NCI-H187 treated with DMSO at 0.1 percent for 48 hours (cell line): ENCODE measurements around the gene TPI1.
"Not testable (repeated sequence)": the region's sequence is repeated elsewhere in the genome, so short reads cannot be mapped to it uniquely, and the experiment has no call there.

Experiments
- DNase-seq: peaks from one replicate; lab custom pipeline; 2025; lab: John Stamatoyannopoulos, UW

TPI1 gene

GRCh38 chr12:6869049-6870021 lies 2.0 kb downstream of the TPI1 start:
- peak; percentile 53 for DNase-seq

DNA sequence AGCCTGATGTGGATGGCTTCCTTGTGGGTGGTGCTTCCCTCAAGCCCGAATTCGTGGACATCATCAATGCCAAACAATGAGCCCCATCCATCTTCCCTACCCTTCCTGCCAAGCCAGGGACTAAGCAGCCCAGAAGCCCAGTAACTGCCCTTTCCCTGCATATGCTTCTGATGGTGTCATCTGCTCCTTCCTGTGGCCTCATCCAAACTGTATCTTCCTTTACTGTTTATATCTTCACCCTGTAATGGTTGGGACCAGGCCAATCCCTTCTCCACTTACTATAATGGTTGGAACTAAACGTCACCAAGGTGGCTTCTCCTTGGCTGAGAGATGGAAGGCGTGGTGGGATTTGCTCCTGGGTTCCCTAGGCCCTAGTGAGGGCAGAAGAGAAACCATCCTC lies 3.0 kb downstream of the TPI1 start:
- not testable (repeated sequence) for DNase-seq

- DNase-seq, result no peak
These were observed 4.0 kb downstream of the TPI1 start for GRCh38 chr12:6871052-6871957.

- no peak for DNase-seq
These were observed 5.0 kb downstream of the TPI1 start for GRCh38 chr12:6872073-6873048.

DNA sequence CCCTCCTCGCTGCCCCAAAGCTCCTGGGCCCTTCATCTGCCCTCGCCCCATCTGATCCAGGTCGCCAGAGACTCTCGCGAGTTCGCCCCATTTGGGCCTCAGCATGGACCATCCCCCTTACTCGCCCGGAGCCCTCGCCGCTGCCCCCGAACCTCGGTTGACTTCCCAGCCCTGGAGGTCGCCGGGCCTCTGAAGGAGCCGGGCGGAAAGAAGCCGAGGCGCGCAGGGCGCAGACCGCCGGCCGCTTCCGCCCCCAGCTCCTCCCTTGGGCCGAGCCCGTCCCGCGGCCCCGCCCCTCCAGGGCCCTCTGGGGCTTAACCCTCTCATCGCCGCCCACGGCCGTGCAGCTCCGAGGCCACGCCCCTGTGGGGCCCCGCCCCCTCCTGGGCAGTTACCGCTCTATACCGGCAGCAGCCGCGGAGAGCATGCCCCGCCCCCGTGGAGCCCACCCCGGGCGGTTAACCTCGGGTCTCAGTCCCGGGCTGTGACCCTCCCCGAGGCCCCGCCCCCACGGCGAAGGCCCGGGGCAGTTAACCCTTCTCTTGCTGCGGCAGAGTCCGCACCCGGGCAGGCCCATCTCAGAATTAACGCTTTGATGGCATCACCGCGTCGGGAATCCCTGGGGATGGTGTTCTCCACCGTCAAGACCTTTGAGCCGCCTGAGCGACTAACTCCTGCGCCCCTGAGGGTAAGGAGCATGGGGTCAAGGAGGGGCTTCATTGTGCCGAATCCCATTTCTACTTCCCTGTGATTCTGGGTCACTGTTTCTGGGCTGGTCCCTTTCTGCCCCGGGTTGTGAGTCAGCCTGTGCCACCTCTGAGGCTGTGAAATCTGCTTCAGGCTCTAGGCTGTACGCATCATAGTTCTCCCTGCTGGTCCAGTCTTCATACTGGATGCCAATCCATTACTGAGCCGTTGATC lies 6.0 kb downstream of the TPI1 start, which contains the start of gene SPSB2:
TSS of gene SPSB2 (minus strand) at position 210 of the 921 bp plus-strand sequence. CDS start 402 bp downstream, outside the sequence.
- DNase-seq, result peak; percentile 46

DNA sequence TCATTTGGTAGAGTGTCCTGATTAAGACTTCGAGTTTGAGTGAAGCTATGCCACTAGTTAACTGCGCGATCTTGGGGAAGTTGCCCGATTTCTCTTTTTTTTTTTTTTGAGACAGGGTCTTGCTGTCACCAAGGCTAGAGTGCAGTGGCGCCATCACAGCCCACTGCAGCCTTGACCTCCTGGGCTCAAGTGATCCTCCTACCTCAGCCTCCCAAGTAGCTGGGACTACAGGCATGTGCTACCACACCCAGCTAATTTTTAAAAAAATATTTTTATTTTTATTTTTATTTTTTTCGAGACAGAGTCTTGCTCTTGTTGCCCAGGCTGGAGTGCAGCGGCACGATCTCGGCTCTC lies 6.7 kb downstream of the TPI1 start:
- DNase-seq, result not testable (repeated sequence)

DNA sequence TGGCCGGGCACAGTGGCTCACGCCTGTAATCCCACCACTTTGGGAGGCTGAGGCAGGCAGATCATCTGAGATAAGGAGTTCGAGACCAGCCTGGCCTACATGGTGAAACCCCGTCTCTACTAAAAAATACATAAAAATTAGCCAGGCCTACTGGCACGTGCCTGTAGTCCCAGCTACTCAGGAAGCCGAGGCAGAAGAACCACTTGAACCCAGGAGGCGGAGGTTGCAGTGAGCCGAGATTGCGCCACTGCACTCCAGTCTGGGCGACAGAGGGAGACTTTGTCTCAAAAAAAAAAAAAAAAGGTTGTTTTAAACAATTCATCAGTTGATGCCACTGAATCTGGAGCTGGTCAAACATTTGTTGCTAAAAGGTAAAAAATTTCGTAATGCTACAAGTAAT lies 12.5 kb downstream of the TPI1 start:
- DNase-seq, result not testable (repeated sequence)

DNA sequence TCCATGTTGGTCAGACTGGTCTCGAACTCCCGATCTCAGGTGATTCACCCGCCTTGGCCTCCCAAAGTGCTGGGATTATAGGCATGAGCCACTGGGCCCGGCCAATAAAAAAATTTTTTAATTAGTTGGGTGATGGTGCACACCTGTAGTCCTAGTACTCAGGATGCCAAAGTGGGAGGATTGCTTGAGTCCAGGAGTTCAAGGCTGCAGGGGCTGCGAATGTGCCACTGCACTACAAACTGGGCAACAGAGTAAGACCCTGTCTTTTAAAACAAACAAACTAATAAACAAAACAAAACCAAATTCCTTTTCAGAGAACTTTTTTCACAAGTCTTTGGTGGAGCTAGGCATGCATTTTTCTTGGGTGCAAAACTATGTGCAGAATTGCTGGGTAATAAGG lies 15.9 kb downstream of the TPI1 start:
- DNase-seq, result no peak

DNA sequence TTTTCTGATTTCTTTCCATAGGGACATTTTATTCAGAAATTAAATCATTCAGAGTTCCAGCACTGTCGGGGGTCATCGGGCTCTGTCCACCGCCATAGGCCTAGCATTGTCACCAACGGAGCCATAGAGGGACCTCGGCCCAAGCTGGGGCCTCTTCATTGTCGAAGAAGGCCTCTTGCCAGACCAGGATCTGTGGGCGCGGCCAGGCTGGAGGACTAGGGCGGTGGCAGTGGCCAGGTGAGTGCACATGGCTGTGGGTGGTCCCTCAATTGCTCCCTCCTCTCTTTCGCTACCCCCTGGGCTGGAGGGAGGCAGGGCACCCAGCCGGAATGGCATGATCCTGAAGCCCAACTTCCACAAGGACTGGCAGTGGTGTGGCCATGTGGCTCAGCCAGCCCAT lies 16.4 kb downstream of the TPI1 start:
- DNase-seq, result no peak

- DNase-seq, result no peak
These were observed 17.2 kb downstream of the TPI1 start for GRCh38 chr12:6884539-6884938.

DNA sequence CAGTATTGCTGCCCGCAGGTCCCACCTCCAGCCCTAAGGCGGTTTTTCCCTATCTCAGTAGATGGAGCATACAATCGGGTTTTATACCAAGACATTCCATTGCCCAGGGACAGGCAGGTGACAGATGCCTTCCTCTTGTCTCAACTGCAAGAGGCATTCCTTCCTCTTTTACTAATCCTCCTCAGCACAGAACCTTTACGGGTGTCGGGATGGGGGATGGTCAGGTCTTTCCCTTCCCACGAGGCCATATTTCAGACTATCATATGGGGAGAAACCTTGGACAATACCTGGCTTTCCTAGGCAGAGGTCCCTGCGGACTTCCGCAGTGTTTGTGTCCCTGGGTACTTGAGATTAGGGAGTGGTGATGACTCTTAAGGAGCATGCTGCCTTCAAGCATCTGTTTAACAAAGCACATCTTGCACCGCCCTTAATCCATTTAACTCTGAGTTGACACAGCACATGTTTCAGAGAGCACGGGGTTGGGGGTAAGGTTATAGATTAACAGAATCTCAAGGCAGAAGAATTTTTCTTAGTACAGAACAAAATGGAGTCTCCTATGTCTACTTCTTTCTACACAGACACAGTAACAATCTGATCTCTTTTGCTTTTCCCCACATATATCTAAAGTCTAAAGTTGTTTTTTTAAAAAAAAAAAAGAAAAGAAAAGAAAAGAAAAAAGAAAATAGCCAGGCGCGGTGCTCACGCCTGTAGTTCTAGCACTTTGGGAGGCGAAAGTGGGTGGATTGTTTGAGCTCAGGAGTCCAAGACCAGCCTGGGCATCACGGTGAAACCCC lies 19.1 kb downstream of the TPI1 start:
- not testable (repeated sequence) for DNase-seq

DNA sequence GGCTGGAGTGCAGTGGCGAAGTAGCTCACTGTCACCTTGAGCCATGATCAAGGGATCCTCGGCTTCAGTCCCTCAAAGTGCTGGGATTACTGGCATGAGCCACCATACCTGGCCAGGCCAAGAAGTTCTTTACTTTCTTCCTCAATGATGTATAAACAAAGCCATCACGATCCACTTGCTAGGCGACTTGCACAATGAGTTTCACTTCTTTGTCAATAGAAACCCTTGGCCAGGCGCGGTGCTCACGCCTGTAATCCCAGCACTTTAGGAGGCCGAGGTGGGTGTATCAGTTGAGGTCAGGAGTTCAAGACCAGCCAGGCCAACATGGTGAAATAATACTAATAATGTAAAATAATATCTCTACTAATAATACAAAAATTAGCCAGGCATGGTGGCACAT lies 20.1 kb downstream of the TPI1 start:
- no peak for DNase-seq

DNA sequence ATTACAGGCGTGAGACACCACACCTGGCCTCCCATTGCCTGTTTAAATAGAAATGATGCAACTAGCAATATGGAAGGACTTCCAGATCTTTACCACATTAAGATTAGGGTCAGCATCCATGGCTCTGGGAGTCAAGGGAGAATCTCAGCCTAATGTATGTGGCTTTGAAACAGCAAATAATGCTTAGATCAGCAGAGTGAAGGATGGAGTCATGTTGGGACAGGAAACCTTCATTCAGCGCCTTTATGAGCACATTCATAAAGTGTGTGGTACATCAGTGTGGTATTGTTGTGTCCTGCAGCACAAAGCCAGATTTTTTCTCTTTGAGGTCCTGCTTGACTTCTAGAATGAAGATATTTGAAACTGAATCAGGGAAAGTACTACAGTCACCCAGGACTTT lies 21.0 kb downstream of the TPI1 start:
- DNase-seq, result no peak

DNA sequence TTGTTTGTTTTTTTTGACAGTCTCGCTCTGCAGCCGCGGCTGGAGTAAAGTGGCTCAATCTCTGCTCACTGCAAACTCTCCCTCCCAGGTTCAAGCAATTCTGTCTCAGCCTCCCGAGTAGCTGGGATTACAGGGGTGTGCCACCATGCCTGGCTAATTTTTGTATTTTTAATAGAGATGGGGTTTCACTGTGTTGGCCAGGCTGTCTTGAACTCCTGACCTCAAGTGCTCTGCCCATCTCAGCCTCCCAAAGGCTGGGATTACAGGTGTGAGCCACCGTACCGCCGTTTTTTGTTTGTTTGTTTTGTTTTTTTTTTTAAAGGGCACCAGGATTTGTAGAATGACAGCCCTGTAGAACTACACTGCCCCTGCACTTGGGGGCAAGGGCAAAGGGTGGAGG lies 21.5 kb downstream of the TPI1 start:
- not testable (repeated sequence) for DNase-seq

GRCh38 chr12:6889775-6890573 lies 22.6 kb downstream of the TPI1 start:
- not testable (repeated sequence) for DNase-seq

GRCh38 chr12:6890789-6891645 lies 23.7 kb downstream of the TPI1 start:
- peak; percentile 65 for DNase-seq

- DNase-seq, result no peak
These were observed 24.3 kb downstream of the TPI1 start for GRCh38 chr12:6891646-6892001.

GRCh38 chr12:6892683-6893082 lies 25.4 kb downstream of the TPI1 start:
- not testable (repeated sequence) for DNase-seq
